ENCODE results near the gene TPRX1.
"Not testable (repeated sequence)": the region's sequence is repeated elsewhere in the genome, so short reads cannot be mapped to it uniquely, and the experiment has no call there.

The TPRX1 gene

DNA sequence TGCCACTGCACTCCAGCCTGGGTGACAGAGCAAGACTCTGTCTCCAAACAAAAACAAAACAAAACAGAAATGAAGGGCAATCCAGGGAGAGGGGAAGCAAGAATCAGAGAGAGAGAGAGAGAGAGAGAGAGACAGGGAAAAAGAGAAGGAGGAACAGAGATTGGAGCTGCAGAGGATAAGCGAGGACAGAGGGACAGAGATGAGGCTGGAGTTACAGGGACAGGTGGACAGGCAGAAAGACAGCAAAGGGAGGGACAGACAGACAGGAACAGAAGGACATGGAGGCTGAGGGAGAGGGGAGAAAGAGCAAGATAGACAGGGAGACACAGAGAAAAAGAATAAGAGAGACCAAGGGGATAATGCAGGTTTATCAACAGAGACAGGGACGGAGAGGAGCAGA, 16.1 kb upstream of the TPRX1 start:
- Histone ChIP-seq H3K36me3 (peaks cover 37% of the 10 kb centered on the region), H3K27ac (peak overlapping the region; percentile 99), H3K4me3 (ENCODE audit: low read depth, low read length) (peak overlapping the region; percentile 50), H3K27me3 (ENCODE audit: insufficient read depth, low read depth, severe bottlenecking) (no peaks in the 10 kb centered on the region), H3K9me3 (ENCODE audit: severe bottlenecking) (peaks cover 3% of the 10 kb centered on the region)
- peak; percentile 52 for DNase-seq
- TF ChIP-seq, protein P1, sequence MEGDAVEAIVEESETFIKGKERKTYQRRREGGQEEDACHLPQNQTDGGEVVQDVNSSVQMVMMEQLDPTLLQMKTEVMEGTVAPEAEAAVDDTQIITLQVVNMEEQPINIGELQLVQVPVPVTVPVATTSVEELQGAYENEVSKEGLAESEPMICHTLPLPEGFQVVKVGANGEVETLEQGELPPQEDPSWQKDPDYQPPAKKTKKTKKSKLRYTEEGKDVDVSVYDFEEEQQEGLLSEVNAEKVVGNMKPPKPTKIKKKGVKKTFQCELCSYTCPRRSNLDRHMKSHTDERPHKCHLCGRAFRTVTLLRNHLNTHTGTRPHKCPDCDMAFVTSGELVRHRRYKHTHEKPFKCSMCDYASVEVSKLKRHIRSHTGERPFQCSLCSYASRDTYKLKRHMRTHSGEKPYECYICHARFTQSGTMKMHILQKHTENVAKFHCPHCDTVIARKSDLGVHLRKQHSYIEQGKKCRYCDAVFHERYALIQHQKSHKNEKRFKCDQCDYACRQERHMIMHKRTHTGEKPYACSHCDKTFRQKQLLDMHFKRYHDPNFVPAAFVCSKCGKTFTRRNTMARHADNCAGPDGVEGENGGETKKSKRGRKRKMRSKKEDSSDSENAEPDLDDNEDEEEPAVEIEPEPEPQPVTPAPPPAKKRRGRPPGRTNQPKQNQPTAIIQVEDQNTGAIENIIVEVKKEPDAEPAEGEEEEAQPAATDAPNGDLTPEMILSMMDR (IDR thresholded peaks at IDR 0.05; ENCODE audit: low read depth, low read length) = no peak

DNA sequence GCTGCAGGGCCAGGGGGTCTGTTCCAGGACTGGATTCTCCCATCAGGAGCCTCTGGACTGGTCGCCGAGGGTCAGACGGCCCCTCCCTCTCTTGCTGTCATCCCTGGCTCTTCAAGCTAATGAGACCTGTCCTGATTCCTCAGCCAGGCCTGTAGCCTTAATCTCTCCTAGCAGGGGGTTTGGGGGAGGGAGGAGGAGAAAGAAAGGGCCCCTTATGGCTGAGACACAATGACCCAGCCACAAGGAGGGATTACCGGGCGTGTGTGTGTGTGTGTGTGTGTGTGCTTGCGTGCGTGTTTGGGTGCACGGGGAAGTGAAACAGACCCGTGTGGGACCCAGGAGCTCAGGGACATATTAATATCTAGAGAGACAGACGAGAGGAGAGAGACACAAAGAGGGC, 15.5 kb upstream of the TPRX1 start:
- DNase-seq = peak; percentile 97
- TF ChIP-seq, protein P1 (IDR thresholded peaks at IDR 0.05; ENCODE audit: low read depth, low read length) = no peak
- Histone ChIP-seq H3K4me3 (ENCODE audit: low read depth, low read length) (peak overlapping the region; percentile 50), H3K27me3 (ENCODE audit: insufficient read depth, low read depth, severe bottlenecking) (no peaks in the 10 kb centered on the region), H3K36me3 (peaks cover 31% of the 10 kb centered on the region), H3K9me3 (ENCODE audit: severe bottlenecking) (peaks cover 3% of the 10 kb centered on the region), H3K27ac (peak overlapping the region; percentile 99)

DNA sequence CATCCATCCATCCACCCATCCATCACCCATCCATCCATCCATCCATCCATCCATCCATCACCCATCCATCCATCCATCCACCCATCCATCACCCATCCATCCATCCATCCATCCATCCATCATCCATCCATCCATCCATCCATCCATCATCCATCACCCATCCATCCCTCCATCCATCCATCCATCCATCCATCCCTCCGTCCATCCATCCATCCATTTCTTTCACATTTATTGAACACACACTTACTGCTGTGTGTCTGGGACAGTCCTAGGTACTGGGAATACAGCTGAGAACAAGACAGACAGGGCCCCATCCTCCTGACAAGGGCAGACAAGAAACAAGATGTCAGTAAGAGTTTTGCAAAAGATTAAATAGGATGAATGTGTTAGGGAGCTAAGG, 13.9 kb upstream of the TPRX1 start:
- not testable (repeated sequence) for H3K4me3 ChIP-seq (ENCODE audit: low read depth, low read length); DNase-seq; H3K27me3 ChIP-seq (ENCODE audit: insufficient read depth, low read depth, severe bottlenecking); H3K9me3 ChIP-seq (ENCODE audit: severe bottlenecking); H3K27ac ChIP-seq
- peaks cover 15% of the 10 kb centered on the region for H3K36me3 ChIP-seq

DNA sequence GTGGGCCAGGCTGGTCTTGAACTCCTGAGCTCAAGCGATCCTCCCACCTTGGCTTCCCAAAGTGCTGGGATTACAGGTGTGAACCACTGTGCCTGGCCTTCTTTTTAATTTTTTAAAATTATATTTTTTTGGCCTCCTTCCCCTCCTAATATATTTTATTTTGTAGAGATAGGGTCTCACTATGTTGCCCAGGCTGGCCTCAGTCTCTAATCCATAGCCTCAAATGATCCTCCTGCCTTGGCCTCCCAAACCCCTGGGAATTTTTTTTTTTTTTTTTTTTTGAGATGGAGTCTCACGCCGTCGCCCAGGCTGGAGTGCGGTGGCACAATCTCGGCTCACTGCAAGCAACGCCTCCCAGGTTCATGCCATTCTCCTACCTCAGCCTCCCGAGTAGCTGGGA, 11.9 kb upstream of the TPRX1 start:
- H3K9me3 ChIP-seq (ENCODE audit: severe bottlenecking); H3K36me3 ChIP-seq; DNase-seq; H3K27ac ChIP-seq; H3K27me3 ChIP-seq (ENCODE audit: insufficient read depth, low read depth, severe bottlenecking); H3K4me3 ChIP-seq (ENCODE audit: low read depth, low read length): not testable (repeated sequence)

DNA sequence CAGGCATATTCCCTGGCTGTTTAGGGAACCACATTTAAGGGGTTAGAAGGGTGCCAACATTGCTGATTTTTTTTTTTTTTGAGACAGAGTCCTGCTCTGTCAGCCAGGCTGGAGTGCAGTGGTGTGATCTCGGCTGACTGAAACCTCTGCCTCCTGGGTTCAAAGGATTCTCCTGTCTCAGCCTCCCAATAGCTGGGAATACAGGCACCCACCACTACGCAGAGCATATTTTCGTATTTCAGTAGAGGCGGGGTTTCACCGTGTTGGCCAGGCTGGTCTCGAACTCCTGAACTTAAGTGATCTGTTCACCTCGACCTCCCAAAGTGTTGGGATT, 9.6 kb upstream of the TPRX1 start:
- Histone ChIP-seq H3K27me3 (ENCODE audit: insufficient read depth, low read depth, severe bottlenecking) (no peaks in the 10 kb centered on the region), H3K36me3 (no peaks in the 10 kb centered on the region), H3K4me3 (ENCODE audit: low read depth, low read length) (peak overlapping the region; percentile 8; the same call in 1 of the 2 replicates), H3K9me3 (ENCODE audit: severe bottlenecking) (peaks cover 3% of the 10 kb centered on the region), H3K27ac (peak overlapping the region; percentile 84)
- DNase-seq = peak; percentile 42
- TF ChIP-seq, protein P1 (IDR thresholded peaks at IDR 0.05; ENCODE audit: low read depth, low read length) = no peak

DNA sequence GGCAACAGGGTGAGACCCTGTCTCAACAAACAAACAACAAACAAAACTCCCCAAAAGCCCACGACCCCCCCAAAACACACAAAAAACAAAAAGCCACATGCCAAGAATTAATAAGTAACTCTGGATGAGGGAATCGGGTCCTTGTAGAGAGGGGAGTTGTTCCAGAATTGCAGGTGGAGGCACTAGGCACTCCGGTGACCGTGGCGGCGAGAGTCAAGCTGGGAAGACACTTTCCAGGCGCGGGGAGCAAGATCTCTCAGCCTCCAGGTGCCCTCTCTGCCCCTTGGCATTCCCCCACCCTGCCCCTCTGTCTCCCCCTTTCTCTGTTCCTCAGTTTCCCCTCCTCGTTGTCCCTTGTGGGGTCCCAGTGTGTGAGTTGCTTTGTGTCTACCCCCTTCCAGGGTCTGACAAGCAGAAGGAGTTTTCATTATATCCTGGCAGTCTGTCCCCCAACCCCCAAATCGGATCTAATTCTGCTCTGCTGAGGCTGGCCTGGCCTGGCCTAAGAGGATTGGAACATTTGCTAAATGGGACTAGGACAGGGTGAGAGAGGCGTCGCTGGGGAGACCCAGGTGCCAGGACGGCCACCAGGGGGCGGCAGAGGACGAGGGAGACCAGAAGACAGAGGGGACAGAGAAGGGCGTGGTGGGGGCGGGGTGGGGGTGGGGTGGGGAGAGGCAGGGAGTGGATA, 9.1 kb upstream of the TPRX1 start:
- TF ChIP-seq, protein P1 (IDR thresholded peaks at IDR 0.05; ENCODE audit: low read depth, low read length) = peak; percentile 65
- Histone ChIP-seq H3K27ac (peak overlapping the region; percentile 94), H3K27me3 (ENCODE audit: insufficient read depth, low read depth, severe bottlenecking) (no peaks in the 10 kb centered on the region), H3K4me3 (ENCODE audit: low read depth, low read length) (peak overlapping the region; percentile 45), H3K9me3 (ENCODE audit: severe bottlenecking) (peaks cover 1% of the 10 kb centered on the region), H3K36me3 (no peaks in the 10 kb centered on the region)
- DNase-seq = peak; percentile 99

DNA sequence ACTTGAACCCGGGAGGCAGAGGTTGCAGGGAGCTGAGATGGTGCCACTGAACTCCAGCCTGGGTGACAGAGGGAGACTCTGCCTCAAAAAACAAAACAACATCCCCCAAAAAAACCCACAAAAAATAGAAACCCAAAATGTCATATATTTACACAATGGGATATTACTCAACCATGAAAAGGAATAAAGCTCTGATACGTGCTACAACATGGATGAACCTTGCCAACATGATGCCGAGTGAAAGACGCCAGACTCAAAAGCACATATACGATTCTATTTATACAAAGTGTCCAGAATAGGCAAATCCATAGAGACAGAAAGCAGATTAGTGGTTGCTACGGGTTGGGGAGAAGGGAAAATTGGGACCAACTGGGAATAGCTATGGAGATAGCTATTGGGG, 2.1 kb upstream of the TPRX1 start:
- Histone ChIP-seq H3K27ac (no peak overlapping the region), H3K36me3 (no peaks in the 10 kb centered on the region), H3K9me3 (ENCODE audit: severe bottlenecking) (no peaks in the 10 kb centered on the region), H3K27me3 (ENCODE audit: insufficient read depth, low read depth, severe bottlenecking) (no peaks in the 10 kb centered on the region), H3K4me3 (ENCODE audit: low read depth, low read length) (no peak overlapping the region)
- no peak for DNase-seq
- TF ChIP-seq, protein P1 (IDR thresholded peaks at IDR 0.05; ENCODE audit: low read depth, low read length) = no peak

All from WERI-Rb-1 (cell line).